Right ventricle myocardium superior (tissue), 1 donor: ENCODE data around the gene CHRM1. TPM values are rescaled to one million over a fixed set of nuclear protein-coding genes. Genes with fewer than 3 reads are reported as not detected.
"Not testable (repeated sequence)": the region's sequence is repeated elsewhere in the genome, so short reads cannot be mapped to it uniquely, and the experiment has no call there.

Experiments used
- ATAC-seq: fragments of 200-7000 bp; cut with Tn5 transposase; one replicate; pipeline ENCODE4 v1.9.1; 2020; ENCODE audit warnings: mild to moderate bottlenecking; ENCODE audit not compliant: poor library complexity
- DNase-seq: peaks from one replicate; pipeline ENCODE4 v3.0.0-alpha.2; 2020
- intact Hi-C: fragments of 100-400 bp; cut with DNase I; formaldehyde crosslinking; loops from one replicate; pipeline ENCODE4 v1.11.2; 2022
- total RNA-seq: library from RNA; stranded (reverse); fragmentation: NEBNext Ultra II Directional; extraction: Animal tissue kit (Norgen Biotek cat#: 25700); gene quantifications from one replicate; pipeline ENCODE4 v1.2.1, GENCODE V29; 2021
- donor health status: DM: no; HTN: yes; CAD: no; lungs with severe emphysema.

Gene CHRM1
- total RNA-seq, 1 donor from 2014 or later: not detected

DNA sequence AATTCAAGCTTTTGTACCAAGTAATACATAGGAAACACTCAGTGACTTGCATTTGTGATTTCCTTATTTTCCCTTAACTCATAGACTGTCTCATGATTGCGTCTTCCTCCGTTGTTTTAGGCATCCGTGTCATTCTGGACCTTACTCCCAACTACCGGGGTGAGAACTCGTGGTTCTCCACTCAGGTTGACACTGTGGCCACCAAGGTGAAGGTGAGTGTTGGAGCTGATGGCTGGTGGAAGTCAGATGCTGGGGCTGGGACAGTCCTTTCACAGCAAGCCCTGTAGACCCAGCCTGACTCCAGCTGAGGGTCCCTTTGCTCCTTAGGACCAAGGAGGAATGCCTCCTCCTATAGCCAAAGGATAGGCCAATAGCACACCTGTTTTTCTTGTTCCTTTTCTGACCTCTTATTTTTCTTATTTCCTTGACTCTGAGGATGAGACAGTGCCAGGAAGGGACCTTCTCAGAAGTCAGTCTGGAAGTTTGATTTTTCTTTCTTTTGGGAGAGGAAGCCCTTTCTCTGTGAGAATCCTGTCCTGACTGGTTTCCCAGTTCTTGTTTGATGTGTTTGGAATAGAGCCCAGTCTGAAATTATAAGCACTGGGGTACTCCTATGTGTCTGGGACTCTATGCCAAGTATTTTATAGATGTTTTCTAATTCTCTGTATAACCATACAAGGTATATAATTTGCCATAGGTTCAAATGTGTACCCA is 38.2 kb downstream of the CHRM1 start:
- ATAC-seq (no peak), DNase-seq (no peak)
- intact Hi-C loops: no loop called here

DNA sequence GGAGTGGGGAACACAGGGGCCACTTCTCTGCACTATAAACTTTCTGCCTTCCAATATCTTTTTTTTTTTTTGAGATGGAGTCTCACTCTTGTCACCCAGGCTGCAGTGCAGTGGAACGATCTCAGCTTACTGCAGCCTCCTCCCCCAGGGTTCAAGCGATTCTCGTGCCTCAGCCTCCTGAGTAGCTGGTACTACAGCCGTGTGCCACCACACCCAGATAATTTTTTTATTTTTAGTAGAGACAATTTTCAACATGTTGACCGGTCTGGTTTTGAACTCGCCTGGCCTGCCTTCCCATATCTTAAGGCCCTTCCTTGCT is 38.8 kb downstream of the CHRM1 start:
- no peak for ATAC-seq
- no peak for DNase-seq
- intact Hi-C loops: no loop called here

DNA sequence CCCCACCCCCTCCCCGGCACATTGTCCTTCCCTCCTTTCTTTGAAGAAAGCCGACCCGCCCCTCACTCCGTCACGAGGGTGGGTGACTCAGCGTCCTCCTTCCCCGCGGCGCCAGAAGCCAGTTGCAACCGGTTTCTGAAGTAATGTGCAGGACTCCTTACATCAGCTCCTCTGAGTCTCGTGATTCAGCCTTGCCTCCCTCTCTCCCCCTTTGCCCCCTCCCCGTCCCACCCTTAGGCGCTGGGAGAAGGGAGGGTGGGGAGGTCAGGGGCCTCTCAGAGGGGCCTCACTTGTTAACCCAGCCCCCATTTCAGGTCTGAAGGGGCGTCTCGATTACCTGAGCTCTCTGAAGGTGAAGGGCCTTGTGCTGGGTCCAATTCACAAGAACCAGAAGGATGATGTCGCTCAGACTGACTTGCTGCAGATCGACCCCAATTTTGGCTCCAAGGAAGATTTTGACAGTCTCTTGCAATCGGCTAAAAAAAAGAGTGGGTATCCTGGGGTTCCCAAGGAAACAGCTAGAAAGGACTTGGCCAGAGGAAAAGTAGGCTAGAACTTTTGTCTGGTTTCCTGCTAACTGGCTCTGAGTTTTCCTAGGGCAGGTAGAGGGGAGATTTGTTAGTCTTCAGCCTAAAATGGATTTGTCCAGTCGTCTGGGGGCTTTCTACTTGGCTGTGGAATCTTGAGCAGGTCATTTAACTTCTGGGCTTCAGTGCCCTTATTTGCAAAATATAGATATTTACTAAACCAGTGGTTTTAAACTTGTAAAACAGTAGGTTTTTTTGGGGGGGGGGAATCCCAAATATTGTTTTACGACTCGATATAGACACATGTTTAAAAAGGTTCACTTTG is 39.4 kb downstream of the CHRM1 start:
- DNase-seq (peak; percentile 94), ATAC-seq (peak; percentile 69)
- intact Hi-C loops: no loop called here

DNA sequence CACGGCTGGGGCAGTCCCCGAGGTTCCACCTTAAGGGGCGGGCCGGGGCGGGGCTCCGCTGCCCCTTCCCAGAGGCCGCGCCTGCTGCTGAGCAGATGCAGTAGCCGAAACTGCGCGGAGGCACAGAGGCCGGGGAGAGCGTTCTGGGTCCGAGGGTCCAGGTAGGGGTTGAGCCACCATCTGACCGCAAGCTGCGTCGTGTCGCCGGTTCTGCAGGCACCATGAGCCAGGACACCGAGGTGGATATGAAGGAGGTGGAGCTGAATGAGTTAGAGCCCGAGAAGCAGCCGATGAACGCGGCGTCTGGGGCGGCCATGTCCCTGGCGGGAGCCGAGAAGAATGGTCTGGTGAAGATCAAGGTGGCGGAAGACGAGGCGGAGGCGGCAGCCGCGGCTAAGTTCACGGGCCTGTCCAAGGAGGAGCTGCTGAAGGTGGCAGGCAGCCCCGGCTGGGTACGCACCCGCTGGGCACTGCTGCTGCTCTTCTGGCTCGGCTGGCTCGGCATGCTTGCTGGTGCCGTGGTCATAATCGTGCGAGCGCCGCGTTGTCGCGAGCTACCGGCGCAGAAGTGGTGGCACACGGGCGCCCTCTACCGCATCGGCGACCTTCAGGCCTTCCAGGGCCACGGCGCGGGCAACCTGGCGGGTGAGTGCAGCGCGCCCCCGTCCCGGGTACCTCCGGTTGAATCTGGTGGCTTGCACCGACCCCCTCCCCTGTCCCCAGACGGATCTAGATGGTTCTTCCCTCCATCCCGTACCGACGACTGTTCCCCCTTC is 40.2 kb downstream of the CHRM1 start, which contains the start of gene SLC3A2:
SLC3A2 (plus strand) TSS at position 94 of the 776 bp plus-strand sequence; CDS start at position 222, 128 bp downstream.
- ATAC-seq (peak; percentile 96), DNase-seq (peak; percentile 94)
- intact Hi-C loops: no loop called here

DNA sequence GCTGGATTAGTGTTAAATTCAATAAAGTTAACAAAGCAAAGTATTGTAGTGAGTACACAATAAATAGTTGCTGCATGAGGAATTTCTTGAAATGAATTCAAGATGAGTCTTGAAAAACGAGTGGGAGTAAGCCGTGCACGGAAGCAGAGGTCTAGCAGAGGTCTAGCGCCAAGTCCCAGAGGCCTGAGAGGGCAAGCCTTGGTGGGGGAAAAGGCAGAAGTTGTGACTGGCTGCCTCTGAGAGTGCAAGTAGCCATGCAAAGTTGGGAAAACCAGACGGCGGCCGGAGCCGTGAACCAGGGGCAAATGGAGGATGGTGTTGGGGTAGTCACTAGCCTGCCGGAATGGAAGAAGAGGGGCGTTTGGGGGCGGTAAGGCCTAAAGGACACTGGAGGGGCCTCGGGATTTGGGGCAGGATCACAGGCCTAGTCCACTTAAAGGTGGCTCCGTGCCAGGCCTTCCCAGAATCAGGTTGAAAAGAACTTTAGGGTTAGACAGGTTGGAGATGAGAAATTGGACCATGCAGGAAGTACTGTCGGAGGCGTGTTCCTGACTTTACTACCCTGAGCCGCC is 40.8 kb downstream of the CHRM1 start:
- ATAC-seq (peak; percentile 18), DNase-seq (no peak)
- intact Hi-C loops: no loop called here

DNA sequence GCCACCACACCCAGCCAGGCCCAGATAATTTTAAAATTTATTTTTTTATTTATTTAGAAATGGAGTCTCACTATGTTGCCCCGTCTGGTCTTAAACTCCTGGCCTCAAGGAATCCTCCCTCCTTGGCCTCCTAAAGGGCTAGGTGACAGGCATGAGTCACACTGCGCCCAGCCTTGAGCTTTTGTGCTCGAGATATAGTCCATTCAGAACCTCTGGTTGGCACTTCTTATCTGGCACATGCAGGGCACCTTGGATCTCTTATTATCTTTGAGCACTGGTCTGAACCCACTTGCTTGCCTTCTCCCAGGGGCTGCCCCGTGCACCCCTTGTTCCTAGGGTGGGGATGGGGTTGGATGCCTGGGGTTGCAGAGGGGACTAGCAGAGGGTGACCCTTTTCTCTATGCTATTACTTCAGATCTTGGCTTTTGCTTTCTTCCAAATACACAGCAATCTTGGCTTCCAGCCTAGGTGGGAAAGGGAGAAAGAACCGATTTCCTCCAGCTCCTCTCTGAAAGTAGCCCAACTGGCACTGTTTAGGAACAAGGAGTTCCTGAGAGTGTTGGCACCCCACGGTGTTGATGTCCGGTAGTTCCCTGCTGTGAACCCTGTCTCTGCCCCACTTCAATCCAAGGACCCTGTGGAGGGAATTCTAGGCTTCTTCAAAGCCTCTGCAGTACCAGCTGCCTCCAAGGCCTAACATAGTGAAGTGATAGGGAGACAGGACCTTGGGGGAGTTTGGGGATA is 41.8 kb downstream of the CHRM1 start:
- ATAC-seq: no peak
- intact Hi-C loops: no loop called here
- no peak for DNase-seq

DNA sequence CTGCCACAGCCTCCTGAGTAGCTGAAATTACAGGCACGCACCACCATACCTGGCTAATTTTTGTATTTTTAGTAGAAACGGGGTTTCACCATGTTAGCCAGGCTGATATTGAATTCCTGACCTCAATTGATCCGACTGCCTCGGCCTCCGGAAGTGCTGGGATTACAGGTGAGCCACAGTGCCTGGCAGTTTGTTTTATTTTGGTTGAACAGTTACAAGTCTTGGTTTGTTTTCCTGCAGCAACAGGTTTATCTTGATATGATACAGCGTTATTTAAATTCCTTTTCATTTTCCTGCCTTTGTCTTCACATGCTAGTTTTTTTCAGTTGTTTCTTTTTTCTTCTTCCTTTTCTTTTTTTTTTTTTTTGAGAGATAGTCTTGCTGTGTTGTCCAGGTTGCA is 44.5 kb downstream of the CHRM1 start:
- ATAC-seq: no peak
- no peak for DNase-seq
- intact Hi-C loops: no loop called here

DNA sequence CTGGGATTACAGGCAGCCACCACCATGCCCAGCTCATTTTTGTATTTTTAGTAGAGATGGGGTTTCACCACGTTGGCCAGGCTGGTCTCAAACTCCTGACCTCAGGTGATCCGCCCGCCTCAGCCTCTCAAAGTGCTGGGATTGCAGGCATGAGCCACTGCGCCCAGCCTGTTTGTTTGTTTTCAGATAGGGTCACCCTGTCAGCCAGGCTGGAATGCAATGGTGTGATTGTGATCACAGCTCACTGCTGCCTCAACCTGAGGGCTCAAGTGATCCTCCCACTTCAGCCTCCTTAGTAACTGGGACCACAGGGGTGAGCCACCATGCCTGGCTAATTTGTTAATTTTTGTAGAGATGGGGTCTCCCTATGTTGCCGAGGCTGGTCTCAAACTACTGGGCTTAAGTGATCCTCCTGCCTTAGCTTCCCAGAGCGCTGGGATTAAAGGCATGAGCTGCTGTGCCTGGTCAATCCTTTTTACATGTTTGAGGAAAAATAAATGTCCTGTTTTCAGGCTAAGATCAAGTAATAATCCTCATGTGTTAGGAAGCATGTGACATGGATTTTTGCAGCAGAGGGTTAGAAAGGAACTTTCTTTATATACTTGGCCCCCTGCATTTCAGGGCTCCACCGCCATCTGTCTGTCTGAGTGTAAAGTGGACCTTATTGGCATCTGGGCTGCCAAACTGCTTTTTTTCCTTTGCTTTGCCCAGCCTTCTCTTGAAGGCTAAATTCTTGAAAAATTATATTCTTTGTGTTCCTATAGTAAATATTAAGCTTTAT is 45.3 kb downstream of the CHRM1 start:
- ATAC-seq: no peak
- intact Hi-C loops: no loop called here
- no peak for DNase-seq

DNA sequence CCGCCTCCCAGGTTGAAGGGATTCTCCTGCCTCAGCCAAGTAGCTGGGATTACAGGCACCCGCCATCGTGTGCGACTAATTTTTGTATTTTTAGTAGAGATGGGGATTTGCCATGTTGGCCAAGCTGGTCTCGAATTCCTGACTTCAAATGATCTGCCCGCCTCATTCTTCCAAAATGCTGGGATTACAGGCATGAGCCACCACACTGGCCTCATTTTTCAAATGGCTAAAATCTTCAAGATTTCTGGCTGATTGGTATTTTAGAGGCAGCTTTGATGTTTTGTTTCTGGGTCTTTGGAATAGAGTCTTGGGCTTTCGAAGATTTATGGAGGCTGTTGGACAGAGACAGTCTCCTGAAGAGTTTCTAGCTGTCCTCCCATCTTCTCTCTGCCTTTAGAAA is 46.3 kb downstream of the CHRM1 start:
- intact Hi-C loops: no loop called here
- ATAC-seq (no peak), DNase-seq (no peak)

DNA sequence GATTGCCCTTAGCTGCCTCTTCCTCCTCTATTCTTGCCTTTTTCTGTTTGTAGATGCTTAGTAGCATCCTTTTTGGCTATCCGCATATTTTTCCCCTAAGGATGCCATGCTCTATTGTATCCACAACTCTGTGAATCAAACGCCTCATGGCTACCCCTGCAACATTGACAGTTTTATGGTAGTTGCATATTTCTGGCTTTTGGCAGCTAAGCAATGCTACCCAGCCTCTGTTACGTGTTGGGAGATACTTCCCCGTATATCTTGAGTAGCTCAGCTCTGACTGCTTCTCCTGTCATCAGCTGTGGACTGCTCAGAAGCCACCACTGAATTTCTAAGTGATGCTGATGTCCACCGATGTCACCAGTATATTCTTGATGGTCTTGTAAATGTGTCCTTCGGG is 55.5 kb downstream of the CHRM1 start:
- DNase-seq: no peak
- ATAC-seq: no peak
- intact Hi-C loops: loop anchor here (10.0 kb wide), 1 partner anchor 471 kb away; no protein-coding TSS in a partner anchor

DNA sequence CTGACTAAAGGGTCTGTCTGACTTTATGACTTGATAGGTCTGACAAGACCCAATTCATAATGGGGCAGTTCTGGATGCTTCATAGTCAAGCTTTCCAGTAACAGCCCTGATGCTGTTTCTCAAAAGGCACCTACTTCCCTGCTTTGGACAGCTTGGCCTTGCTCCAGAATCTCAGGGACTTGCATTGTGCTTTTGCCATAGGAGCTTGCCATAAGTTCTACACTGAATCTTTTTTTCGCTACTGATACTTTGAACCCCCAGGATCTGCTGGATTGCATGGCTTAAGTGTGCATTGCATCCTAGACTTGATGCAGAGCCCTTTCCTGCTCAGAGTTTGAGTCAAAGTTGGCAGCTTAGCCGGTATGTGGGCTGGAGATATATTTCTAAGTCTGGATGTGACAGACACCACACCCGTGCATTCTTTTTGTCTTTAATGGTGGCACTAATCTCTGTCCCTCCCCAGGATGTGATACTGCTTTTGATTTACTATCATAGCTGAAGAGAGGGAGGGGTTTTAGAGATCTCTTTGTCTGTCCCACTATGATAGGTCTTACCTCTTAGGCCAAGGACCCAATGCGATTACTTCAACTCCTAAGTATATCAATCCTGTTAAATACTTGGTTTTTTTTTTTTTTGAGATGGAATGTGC is 57.4 kb downstream of the CHRM1 start:
- intact Hi-C loops: loop anchor here (10.0 kb wide), 1 partner anchor 469 kb away; no protein-coding TSS in a partner anchor
- no peak for ATAC-seq
- DNase-seq: no peak

DNA sequence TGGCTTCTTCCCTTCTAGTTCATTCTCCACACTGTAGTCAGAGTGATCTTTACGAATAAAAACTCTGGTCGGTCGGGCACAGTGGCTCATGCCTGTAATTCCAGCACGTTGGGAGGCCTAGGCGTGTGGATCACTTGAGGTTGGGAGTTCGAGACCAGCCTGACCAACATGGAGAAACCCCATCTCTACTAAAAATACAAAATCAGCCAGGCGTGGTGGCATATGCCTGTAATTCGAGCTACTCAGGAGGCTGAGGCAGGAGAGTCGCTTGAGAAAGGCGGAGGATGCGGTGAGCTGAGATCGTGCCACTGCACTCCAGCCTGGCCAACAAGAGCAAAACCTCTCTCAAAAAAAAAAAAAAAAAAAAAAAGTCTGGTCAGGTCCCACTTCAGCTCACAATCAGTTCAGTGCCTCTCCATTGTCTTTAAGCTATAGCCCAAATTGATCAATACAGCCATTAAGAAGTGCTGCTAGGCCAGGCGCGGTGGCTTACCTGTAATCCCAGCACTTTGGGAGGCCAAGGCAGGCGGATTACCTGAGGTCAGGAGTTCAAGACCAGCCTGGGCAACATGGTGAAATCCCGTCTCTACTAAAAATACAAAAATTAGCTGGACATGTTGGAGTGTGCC is 59.5 kb downstream of the CHRM1 start:
- ATAC-seq, DNase-seq: not testable (repeated sequence)
- intact Hi-C loops: loop anchor here (1.0 to 10.0 kb wide), 2 partner anchors 75 to 467 kb away; no protein-coding TSS in a partner anchor

DNA sequence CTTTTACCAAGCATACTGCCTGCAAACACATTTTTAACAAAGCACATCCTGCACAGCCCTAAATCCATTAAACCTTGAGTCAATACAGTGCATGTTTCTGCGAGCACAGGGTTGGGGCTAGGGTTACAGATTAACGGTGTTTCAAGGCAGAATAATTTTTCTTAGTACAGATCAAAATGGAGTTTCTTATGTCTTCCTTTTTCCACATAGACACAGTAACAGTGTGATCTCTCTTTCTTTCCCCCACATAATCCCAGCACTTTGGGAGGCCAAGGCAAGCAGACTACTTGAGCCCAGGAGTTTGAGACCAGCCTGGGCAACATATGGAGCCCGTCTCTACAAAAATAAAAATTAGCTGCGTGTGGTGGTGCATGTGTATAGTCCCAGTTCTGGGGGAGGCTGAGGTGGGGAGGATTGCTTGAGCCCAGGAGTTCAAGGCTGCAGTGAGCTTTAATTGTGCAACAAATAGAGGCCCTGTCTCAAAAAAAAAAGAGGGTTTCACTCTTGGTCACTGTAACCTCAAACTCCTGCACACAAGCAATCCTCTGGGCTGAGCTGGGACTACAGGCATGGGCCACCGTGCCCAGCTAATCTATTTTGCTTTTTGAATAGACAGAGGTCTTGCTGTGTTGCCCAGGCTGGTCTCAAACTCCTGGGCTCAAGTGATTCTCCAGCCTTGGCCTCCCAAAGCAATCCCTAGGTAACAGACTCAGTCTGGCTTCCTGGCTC is 60.2 kb downstream of the CHRM1 start:
- ATAC-seq (no peak), DNase-seq (no peak)
- intact Hi-C loops: loop anchor here (10.0 kb wide), 1 partner anchor 466 kb away; no protein-coding TSS in a partner anchor

DNA sequence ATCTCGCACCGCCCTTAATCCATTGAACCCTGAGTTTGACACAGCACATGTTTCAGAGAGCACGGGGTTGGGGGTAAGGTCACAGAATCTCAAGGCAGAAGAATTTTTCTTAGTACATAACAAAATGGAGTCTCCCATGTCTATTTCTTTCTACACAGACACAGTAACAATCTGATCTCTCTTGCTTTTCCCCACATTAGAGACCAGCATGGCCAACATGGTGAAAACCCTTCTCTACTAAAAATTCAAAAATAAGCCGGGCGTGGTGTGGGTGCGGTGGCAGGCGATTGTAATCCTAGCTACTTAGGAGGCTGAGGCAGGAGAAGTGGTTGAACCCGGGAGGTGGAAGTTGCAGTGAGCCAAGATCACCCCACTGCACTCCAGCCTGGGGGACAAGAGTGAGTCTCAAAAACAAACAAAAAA is 61.9 kb downstream of the CHRM1 start:
- DNase-seq, intact Hi-C loops: not testable (repeated sequence)

More for the DNA sequence above, 61.9 kb downstream of the CHRM1 start:
- not testable (repeated sequence) for ATAC-seq
